PC-3 (cell line): Measurements from ENCODE around the gene FZD4. TPM values are rescaled to one million over a fixed set of nuclear protein-coding genes. Genes with fewer than 3 reads are reported as not detected.

Experiments
- ATAC-seq: fragments of 200-7000 bp; cut with Tn5 transposase; 2 replicates; pipeline ENCODE4 v1.9.1; 2020; ENCODE audit warnings: mild to moderate bottlenecking, moderate library complexity
- BruUV-seq: library from RNA; stranded (reverse); fragments of 400-500 nt; replicated peaks from 2 replicates; lab custom pipeline; 2021; lab: Mats Ljungman, UMichigan
- CTCF ChIA-PET: fragments of 300-600 bp; sonication (Branson Sonifier 250); formaldehyde crosslinking; loops from one replicate; lab custom pipeline; 2022; ENCODE audit warnings: antibody characterized with exemption; lab: Charles Lee
- POLR2A ChIA-PET: fragments of 300-600 bp; sonication (Branson Sonifier 250); formaldehyde crosslinking; loops from one replicate; lab custom pipeline; 2022; ENCODE audit warnings: antibody characterized with exemption; ENCODE audit not compliant: unreplicated experiment; lab: Charles Lee
- DNase-seq: peaks from one replicate; pipeline ENCODE4 v3.0.0-alpha.2; 2015
- H2AFZ ChIP-seq: fragments of 300-600 bp; sonication (generic); 2 replicates; pipeline ENCODE4 v1.6.0; 2016; ENCODE audit warnings: antibody characterized with exemption, low read length
- H3F3A ChIP-seq: fragments of 300-600 bp; sonication (generic); one replicate; pipeline ENCODE4 v1.6.0; 2017; ENCODE audit warnings: antibody characterized with exemption, low read length, control low read depth, mild to moderate bottlenecking; ENCODE audit not compliant: unreplicated experiment
- H3K27ac ChIP-seq: fragments of 300-600 bp; sonication (generic); 2 replicates; pipeline ENCODE4 v1.5.1; 2016; ENCODE audit warnings: mild to moderate bottlenecking, low read length
- H3K27me3 ChIP-seq: fragments of 300-600 bp; sonication (generic); 2 replicates; pipeline ENCODE4 v1.6.1; 2016; ENCODE audit warnings: low read length, mixed read lengths
- H3K36me3 ChIP-seq: fragments of 300-600 bp; sonication (generic); 2 replicates; pipeline ENCODE4 v1.6.1; 2016; ENCODE audit warnings: low read depth, mixed run types, low read length, mixed read lengths
- H3K4me1 ChIP-seq: fragments of 300-600 bp; sonication (generic); 2 replicates; pipeline ENCODE4 v1.5.1; 2016; ENCODE audit warnings: low read length; ENCODE audit not compliant: insufficient read depth
- H3K4me2 ChIP-seq: fragments of 300-600 bp; sonication (generic); 2 replicates; pipeline ENCODE4 v1.6.0; 2016; ENCODE audit warnings: low read length
- H3K4me3 ChIP-seq: fragments of 300-600 bp; sonication (generic); 2 replicates; pipeline ENCODE4 v1.5.1; 2016; ENCODE audit warnings: mild to moderate bottlenecking, low read length, mixed read lengths
- H3K79me2 ChIP-seq: fragments of 300-600 bp; sonication (generic); 2 replicates; pipeline ENCODE4 v1.6.1; 2017; ENCODE audit warnings: low read length, mixed read lengths
- H3K9ac ChIP-seq: fragments of 300-600 bp; sonication (generic); 2 replicates; pipeline ENCODE4 v1.6.0; 2016; ENCODE audit warnings: mild to moderate bottlenecking, low read length
- H3K9me2 ChIP-seq: fragments of 300-600 bp; sonication (generic); replicated peaks from 2 replicates; pipeline ENCODE4 v1.6.1; 2016; ENCODE audit warnings: mixed run types, low read length, mixed read lengths
- H3K9me3 ChIP-seq: fragments of 300-600 bp; sonication (generic); 2 replicates; pipeline ENCODE4 v1.6.1; 2016; ENCODE audit warnings: low read length, mixed read lengths
- H4K20me1 ChIP-seq: fragments of 300-600 bp; sonication (generic); 2 replicates; pipeline ENCODE4 v1.6.1; 2016; ENCODE audit warnings: low read length, mixed read lengths
- EZH2 ChIP-seq: fragments of 300-600 bp; sonication (generic); IDR thresholded peaks from one replicate; pipeline ENCODE4 v1.6.1; 2017; ENCODE audit warnings: antibody characterized with exemption, mild to moderate bottlenecking, low read length; ENCODE audit not compliant: unreplicated experiment
- EZH2phosphoT487 ChIP-seq: fragments of 300-600 bp; sonication (generic); IDR thresholded peaks from 2 replicates; pipeline ENCODE4 v1.6.1; 2018; ENCODE audit warnings: mild to moderate bottlenecking, antibody characterized with exemption, low read length, borderline replicate concordance
- intact Hi-C: fragments of 100-400 bp; cut with micrococcal nuclease; formaldehyde crosslinking; loops from 2 replicates; pipeline ENCODE4 v1.9.0; 2023
- total RNA-seq: library from RNA; depleted of rRNA; stranded (reverse); fragments of >200 nt; gene quantifications from 2 replicates; pipeline ENCODE4 v1.2.3, GENCODE V29; 2014
- TF ChIP-seq, protein P1 (sequence below): fragments of 300-600 bp; sonication (generic); conservative IDR thresholded peaks from 2 replicates; pipeline ENCODE4 v1.5.1; 2017; ENCODE audit warnings: antibody characterized with exemption, low read depth, mild to moderate bottlenecking, low read length

The FZD4 gene
- total RNA-seq, 1 experiment from 2014 or later: 17.7 TPM

GRCh38 chr11:86978247-86978646 lies 23.1 kb upstream of the FZD4 start:
- CTCF ChIA-PET: no interaction called here
- no peak overlapping the region for H3K4me2 ChIP-seq
- no peaks in the 10 kb centered on the region for H4K20me1 ChIP-seq
- no TSS peak for BruUV-seq
- H3K4me1 ChIP-seq: peaks cover 4% of the 10 kb centered on the region; the same call in 1 of the 2 replicates
- no peak for TF ChIP-seq EZH2phosphoT487
- no peak for TF ChIP-seq EZH2
- TF ChIP-seq, protein P1, sequence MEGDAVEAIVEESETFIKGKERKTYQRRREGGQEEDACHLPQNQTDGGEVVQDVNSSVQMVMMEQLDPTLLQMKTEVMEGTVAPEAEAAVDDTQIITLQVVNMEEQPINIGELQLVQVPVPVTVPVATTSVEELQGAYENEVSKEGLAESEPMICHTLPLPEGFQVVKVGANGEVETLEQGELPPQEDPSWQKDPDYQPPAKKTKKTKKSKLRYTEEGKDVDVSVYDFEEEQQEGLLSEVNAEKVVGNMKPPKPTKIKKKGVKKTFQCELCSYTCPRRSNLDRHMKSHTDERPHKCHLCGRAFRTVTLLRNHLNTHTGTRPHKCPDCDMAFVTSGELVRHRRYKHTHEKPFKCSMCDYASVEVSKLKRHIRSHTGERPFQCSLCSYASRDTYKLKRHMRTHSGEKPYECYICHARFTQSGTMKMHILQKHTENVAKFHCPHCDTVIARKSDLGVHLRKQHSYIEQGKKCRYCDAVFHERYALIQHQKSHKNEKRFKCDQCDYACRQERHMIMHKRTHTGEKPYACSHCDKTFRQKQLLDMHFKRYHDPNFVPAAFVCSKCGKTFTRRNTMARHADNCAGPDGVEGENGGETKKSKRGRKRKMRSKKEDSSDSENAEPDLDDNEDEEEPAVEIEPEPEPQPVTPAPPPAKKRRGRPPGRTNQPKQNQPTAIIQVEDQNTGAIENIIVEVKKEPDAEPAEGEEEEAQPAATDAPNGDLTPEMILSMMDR: no peak
- POLR2A ChIA-PET: no interaction called here
- no peaks in the 10 kb centered on the region for H3K27me3 ChIP-seq
- DNase-seq (no peak), ATAC-seq (no peak)
- no peaks in the 10 kb centered on the region for H3K36me3 ChIP-seq
- peaks cover under 1% of the 10 kb centered on the region; the same call in 1 of the 2 replicates for H3K9me3 ChIP-seq
- no peaks in the 10 kb centered on the region for H3F3A ChIP-seq
- H3K27ac ChIP-seq: no peak overlapping the region
- peak overlapping the region; percentile 17; the same call in 1 of the 2 replicates for H2AFZ ChIP-seq
- no peaks in the 10 kb centered on the region for H3K9me2 ChIP-seq
- no peak overlapping the region for H3K4me3 ChIP-seq
- H3K79me2 ChIP-seq: no peaks in the 10 kb centered on the region
- intact Hi-C loops: loop anchor here (1.0 to 2.0 kb wide), 2 partner anchors 39 to 313 kb away; no protein-coding TSS in a partner anchor
- no peak overlapping the region for H3K9ac ChIP-seq

- no peak for TF ChIP-seq EZH2phosphoT487
- no peak for TF ChIP-seq EZH2
- TF ChIP-seq, protein P1: no peak
- Histone ChIP-seq H3K9ac (no peak overlapping the region), H4K20me1 (no peaks in the 10 kb centered on the region), H3F3A (no peaks in the 10 kb centered on the region), H3K4me2 (no peak overlapping the region), H3K27ac (no peak overlapping the region), H3K27me3 (no peaks in the 10 kb centered on the region), H3K79me2 (no peaks in the 10 kb centered on the region), H3K9me3 (peaks cover 4% of the 10 kb centered on the region; the same call in 1 of the 2 replicates), H3K9me2 (no peaks in the 10 kb centered on the region), H3K4me3 (no peak overlapping the region), H3K36me3 (peaks cover 3% of the 10 kb centered on the region; the same call in 1 of the 2 replicates), H3K4me1 (no peaks in the 10 kb centered on the region), H2AFZ (no peak overlapping the region)
- POLR2A ChIA-PET: no interaction called here
- BruUV-seq: no TSS peak
- intact Hi-C loops: loop anchor here (1.0 to 2.0 kb wide), 2 partner anchors 38 to 313 kb away; no protein-coding TSS in a partner anchor
- DNase-seq (no peak), ATAC-seq (no peak)
- CTCF ChIA-PET: interaction anchor here (0.7 kb wide), 1 partner anchor 1375 kb away, joined by 3 read pairs; no protein-coding TSS in a partner anchor
Observed at GRCh38 chr11:86977441-86978050, 22.4 kb upstream of the FZD4 start.

DNA sequence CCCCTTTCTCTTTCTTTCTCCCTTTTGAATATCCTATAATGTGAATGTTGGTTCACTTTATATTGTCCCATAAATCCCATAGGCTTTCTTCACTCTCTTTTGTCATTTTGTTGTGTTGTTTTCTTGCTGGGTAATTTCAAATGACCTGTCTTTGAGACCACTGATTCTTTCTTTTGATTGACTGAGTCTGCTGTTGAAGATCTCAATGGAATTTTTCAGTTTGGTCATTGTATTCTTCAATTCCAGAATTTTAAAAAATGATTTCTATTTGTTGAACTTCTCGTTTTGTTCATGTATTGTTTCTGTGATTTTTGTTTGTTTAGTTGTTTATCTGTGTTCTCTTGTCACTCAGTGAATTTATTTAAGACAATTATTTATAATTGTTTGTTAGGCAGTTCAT lies 17.5 kb upstream of the FZD4 start:
- Histone ChIP-seq H3K27ac (no peak overlapping the region), H3K4me3 (no peak overlapping the region), H3K4me1 (no peaks in the 10 kb centered on the region), H3F3A (no peaks in the 10 kb centered on the region), H3K79me2 (no peaks in the 10 kb centered on the region), H3K27me3 (no peaks in the 10 kb centered on the region), H3K9me3 (peaks cover 4% of the 10 kb centered on the region; the same call in 1 of the 2 replicates), H4K20me1 (no peaks in the 10 kb centered on the region), H3K4me2 (no peak overlapping the region), H3K9ac (no peak overlapping the region), H3K9me2 (no peaks in the 10 kb centered on the region), H3K36me3 (peaks cover 3% of the 10 kb centered on the region; the same call in 1 of the 2 replicates), H2AFZ (no peak overlapping the region)
- DNase-seq (no peak), ATAC-seq (no peak)
- BruUV-seq: no TSS peak
- ChIA-PET CTCF (interaction anchor here (0.7 kb wide), 1 partner anchor 448 kb away, joined by 3 read pairs; no protein-coding TSS in a partner anchor), POLR2A (no interaction called here)
- intact Hi-C loops: no loop called here
- TF ChIP-seq EZH2 (no peak), EZH2phosphoT487 (no peak)
- TF ChIP-seq, protein P1: no peak
